ENCODE data around the gene PPP1R12B. TPM values are rescaled to one million over a fixed set of nuclear protein-coding genes. Genes with fewer than 3 reads are reported as not detected.
"Not testable (repeated sequence)": the region's sequence is repeated elsewhere in the genome, so short reads cannot be mapped to it uniquely, and the experiment has no call there.

Gene PPP1R12B
- total RNA-seq, 1 donor from 2014 or later: 21.8 TPM

DNA sequence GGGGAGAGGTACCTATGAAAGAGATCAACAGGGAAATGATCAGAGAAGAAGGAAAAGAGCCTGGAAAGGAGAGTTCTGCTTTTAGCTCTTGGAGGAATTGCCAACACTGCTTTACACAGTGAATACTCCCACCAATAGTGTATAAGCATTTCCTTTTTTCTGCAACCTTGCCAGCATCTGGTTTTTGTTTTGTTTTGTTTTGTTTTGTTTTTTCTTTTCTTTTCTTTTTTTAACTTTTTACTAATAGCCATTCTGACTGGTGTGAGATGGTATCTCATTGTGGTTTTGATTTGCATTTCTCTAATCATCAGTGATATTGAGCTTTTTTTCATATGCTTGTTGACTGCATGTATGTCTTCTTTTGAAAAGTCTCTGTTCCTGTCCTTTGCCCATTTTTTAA is 165.4 kb downstream of the PPP1R12B start:
- not testable (repeated sequence) for H3K36me3 Mint-ChIP-seq; H3K4me3 ChIP-seq; H3K4me2 ChIP-seq; H3K4me3 Mint-ChIP-seq; H4K20me1 ChIP-seq (ENCODE audit: low read depth); H3K79me2 ChIP-seq (ENCODE audit: low read depth); H3K4me1 Mint-ChIP-seq; H3K27ac ChIP-seq; H3F3A ChIP-seq (ENCODE audit: low read depth); H3K27ac Mint-ChIP-seq; DNase-seq (ENCODE audit: low spot score); H3K4me1 ChIP-seq; H3K27me3 ChIP-seq; H3K9me3 Mint-ChIP-seq; H3K27me3 Mint-ChIP-seq (ENCODE audit: insufficient read depth, low read depth); H3K9ac ChIP-seq; H2AFZ ChIP-seq (replicated peaks); H3K9me3 ChIP-seq (ENCODE audit: low read depth); H3K36me3 ChIP-seq

DNA sequence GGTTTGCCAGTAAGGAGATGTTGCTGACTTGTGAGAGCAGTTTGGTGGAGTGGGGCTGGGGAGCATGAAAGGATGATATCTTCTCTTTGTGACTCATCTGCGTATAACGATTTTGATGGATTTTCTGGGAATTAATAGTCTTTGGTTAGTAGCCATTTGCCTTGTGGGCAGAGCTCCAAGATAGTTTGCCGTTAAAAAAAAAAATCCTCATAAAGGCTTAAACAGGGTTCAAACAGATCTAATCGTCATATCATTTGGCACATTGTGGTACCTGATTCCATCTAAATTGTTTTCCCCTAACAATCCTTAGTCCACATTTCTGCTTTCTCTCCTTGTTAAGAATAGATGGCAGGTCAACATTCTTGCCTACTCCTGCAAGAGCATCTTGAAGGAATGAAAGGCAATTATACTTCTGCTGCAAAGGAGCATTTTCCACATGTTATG is 168.0 kb downstream of the PPP1R12B start:
- Histone ChIP-seq H3K4me3 (no peak overlapping the region), H3K36me3 (no peaks in the 10 kb centered on the region), H3K27me3 (no peaks in the 10 kb centered on the region), H3K9ac (no peak overlapping the region), H3K4me2 (no peak overlapping the region), H3K79me2 (ENCODE audit: low read depth) (no peaks in the 10 kb centered on the region), H3K9me3 (ENCODE audit: low read depth) (no peaks in the 10 kb centered on the region), H3K4me1 (no peaks in the 10 kb centered on the region), H2AFZ (replicated peaks) (no peak overlapping the region), H3F3A (ENCODE audit: low read depth) (no peaks in the 10 kb centered on the region), H3K27ac (no peak overlapping the region), H4K20me1 (ENCODE audit: low read depth) (no peaks in the 10 kb centered on the region)
- no peak for DNase-seq (ENCODE audit: low spot score)
- Mint-ChIP-seq H3K27me3 (ENCODE audit: insufficient read depth, low read depth) (peaks cover 3% of the 10 kb centered on the region), H3K9me3 (no peaks in the 10 kb centered on the region), H3K27ac (no peak overlapping the region), H3K4me1 (no peaks in the 10 kb centered on the region), H3K4me3 (no peak overlapping the region), H3K36me3 (no peaks in the 10 kb centered on the region)
- no peak for TF ChIP-seq EZH2 (IDR thresholded peaks at IDR 0.05)
- TF ChIP-seq EZH2phosphoT487 (IDR thresholded peaks at IDR 0.05): no peak
- TF ChIP-seq, protein P1, sequence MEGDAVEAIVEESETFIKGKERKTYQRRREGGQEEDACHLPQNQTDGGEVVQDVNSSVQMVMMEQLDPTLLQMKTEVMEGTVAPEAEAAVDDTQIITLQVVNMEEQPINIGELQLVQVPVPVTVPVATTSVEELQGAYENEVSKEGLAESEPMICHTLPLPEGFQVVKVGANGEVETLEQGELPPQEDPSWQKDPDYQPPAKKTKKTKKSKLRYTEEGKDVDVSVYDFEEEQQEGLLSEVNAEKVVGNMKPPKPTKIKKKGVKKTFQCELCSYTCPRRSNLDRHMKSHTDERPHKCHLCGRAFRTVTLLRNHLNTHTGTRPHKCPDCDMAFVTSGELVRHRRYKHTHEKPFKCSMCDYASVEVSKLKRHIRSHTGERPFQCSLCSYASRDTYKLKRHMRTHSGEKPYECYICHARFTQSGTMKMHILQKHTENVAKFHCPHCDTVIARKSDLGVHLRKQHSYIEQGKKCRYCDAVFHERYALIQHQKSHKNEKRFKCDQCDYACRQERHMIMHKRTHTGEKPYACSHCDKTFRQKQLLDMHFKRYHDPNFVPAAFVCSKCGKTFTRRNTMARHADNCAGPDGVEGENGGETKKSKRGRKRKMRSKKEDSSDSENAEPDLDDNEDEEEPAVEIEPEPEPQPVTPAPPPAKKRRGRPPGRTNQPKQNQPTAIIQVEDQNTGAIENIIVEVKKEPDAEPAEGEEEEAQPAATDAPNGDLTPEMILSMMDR (IDR thresholded peaks at IDR 0.05): no peak

DNA sequence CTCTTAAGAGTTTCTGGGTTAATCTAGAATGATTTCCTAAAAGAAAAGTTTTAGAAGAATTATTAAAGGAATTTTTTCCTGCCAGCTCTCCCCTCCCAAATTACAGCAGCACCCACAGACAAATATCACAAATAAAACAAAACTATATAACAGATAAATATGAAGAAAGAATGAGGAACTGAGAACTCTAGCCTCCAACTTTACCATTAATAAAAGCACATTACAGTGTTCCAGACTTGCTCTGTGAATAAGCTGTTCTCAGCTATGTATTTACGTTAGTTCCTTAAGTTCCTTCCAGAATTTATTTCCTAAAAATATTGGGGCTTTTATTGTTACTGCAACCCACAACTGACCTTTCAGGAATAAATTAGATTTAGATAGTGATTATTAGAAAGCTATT is 168.6 kb downstream of the PPP1R12B start:
- not testable (repeated sequence) for H3K27me3 ChIP-seq; H3K27me3 Mint-ChIP-seq (ENCODE audit: insufficient read depth, low read depth); H3K27ac Mint-ChIP-seq; H3K27ac ChIP-seq; H3K9me3 Mint-ChIP-seq; H3K36me3 ChIP-seq; H3K4me2 ChIP-seq; H3K4me1 Mint-ChIP-seq; H3K9ac ChIP-seq; H3K4me3 ChIP-seq; H3K4me3 Mint-ChIP-seq; H2AFZ ChIP-seq (replicated peaks); H3K9me3 ChIP-seq (ENCODE audit: low read depth); H3K4me1 ChIP-seq; DNase-seq (ENCODE audit: low spot score); H3K79me2 ChIP-seq (ENCODE audit: low read depth); H4K20me1 ChIP-seq (ENCODE audit: low read depth); H3K36me3 Mint-ChIP-seq; H3F3A ChIP-seq (ENCODE audit: low read depth)

DNA sequence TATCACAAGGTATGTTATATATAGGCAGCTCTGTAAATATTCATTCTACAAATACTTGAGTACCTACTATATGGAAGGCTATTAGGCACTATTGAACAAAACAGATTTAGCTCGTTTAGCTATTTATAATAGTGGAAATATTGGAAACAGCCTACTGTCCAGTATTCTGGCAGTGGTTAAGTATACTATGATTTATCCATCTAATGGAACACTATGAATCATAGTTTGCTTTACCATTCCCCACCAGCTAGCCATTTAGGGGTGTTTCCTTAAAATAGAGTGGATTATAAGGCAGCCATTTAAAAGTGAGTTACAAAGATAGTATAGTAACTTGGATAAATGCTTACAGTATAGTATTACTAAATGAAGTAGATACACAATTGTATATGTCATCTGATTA is 169.7 kb downstream of the PPP1R12B start:
- not testable (repeated sequence) for H3K4me2 ChIP-seq

DNA sequence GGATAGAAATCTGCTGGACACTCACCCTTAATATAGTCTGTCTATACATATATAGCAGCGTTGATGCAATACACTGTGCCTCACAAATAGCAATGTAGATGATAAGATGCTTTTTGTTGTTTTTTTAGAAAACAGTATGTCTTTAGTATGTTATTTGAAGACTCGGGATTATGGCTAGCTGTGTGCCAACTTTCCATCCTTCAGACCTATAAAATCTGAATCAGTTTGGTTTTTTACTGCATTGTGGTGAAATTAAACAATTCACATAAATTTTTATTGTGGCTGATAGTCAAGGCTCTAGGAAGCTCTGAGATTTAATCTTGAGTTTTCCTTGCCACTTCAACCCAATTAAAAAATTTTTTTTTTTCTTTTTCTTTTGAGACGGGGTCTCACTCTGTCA is 170.4 kb downstream of the PPP1R12B start:
- not testable (repeated sequence) for H3K4me2 ChIP-seq; H3K9ac ChIP-seq; H3K4me1 Mint-ChIP-seq; H3K27me3 ChIP-seq; H3K4me3 ChIP-seq; H3K4me3 Mint-ChIP-seq; H2AFZ ChIP-seq (replicated peaks); DNase-seq (ENCODE audit: low spot score); H3K4me1 ChIP-seq; H3K9me3 Mint-ChIP-seq; H3K79me2 ChIP-seq (ENCODE audit: low read depth); H3K27ac Mint-ChIP-seq; H3F3A ChIP-seq (ENCODE audit: low read depth); H3K36me3 ChIP-seq; H4K20me1 ChIP-seq (ENCODE audit: low read depth); H3K27me3 Mint-ChIP-seq (ENCODE audit: insufficient read depth, low read depth); H3K27ac ChIP-seq; H3K36me3 Mint-ChIP-seq; H3K9me3 ChIP-seq (ENCODE audit: low read depth)

More for the DNA sequence above, 169.7 kb downstream of the PPP1R12B start:
- not testable (repeated sequence) for H3K9ac ChIP-seq; H3F3A ChIP-seq (ENCODE audit: low read depth); H3K4me3 ChIP-seq; H3K36me3 Mint-ChIP-seq; DNase-seq (ENCODE audit: low spot score); H3K9me3 ChIP-seq (ENCODE audit: low read depth); H3K27me3 Mint-ChIP-seq (ENCODE audit: insufficient read depth, low read depth); H3K4me1 Mint-ChIP-seq; H3K9me3 Mint-ChIP-seq; H3K4me1 ChIP-seq; H2AFZ ChIP-seq (replicated peaks); H3K4me3 Mint-ChIP-seq; H4K20me1 ChIP-seq (ENCODE audit: low read depth); H3K27ac Mint-ChIP-seq; H3K79me2 ChIP-seq (ENCODE audit: low read depth); H3K27me3 ChIP-seq; H3K27ac ChIP-seq; H3K36me3 ChIP-seq

DNA sequence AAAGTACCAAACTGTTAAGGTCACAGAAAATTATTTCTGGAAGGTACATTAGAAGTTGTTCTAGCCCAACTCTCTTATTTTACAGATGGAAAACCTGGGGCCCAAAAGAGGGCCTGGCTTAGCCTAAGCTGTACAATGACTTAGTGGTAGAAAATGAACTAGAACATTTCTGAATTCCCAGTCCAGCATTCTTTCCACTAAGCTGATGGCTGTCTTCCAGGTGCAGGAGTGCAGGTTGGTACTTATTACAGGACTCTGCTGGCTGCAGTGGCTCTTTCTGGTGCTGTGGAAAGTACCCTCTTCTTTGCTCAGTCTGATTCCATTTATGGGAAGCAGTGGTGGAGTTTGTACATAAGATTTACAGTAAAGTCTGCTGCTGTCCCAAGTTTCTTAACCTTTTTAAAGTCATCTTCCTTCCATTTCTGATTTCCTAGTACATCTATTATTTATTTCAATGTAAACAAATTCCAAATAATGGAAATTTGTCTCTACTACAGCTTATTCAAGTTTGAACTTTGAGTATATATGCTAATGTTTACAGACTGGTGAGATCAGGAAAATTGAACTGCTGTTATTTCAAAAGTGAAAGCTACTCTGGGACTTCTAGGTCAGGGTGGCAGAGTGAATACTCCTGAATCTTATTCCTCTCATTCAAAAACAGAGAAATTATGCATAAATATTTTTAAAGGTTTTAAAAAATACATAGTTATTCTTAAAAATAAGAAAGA is 171.8 kb downstream of the PPP1R12B start:
- not testable (repeated sequence) for DNase-seq (ENCODE audit: low spot score); H3K4me3 Mint-ChIP-seq; H2AFZ ChIP-seq (replicated peaks); H3K4me1 ChIP-seq; H3K4me2 ChIP-seq; H3K27me3 Mint-ChIP-seq (ENCODE audit: insufficient read depth, low read depth); H4K20me1 ChIP-seq (ENCODE audit: low read depth); H3F3A ChIP-seq (ENCODE audit: low read depth); H3K36me3 ChIP-seq; H3K4me3 ChIP-seq; H3K4me1 Mint-ChIP-seq; H3K36me3 Mint-ChIP-seq; H3K9me3 ChIP-seq (ENCODE audit: low read depth); H3K27ac ChIP-seq; H3K79me2 ChIP-seq (ENCODE audit: low read depth); H3K9ac ChIP-seq; H3K27me3 ChIP-seq; H3K27ac Mint-ChIP-seq; H3K9me3 Mint-ChIP-seq

DNA sequence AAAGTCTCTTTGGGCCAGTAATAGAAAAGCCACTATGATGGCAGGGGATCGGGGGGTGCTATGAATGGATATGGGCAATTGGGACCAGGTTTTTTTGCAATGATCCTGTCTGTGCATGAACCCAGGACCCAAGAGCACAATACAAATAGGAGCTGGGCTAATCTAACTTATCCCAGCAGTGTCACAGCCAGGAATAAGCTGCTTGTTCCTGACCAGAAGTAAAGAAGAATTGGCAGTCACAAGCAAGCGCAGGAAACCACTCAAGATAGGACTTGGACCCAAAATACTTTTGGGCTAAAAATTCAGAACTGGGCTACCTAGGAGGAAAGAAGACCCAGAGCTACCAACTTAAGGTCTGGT is 172.3 kb downstream of the PPP1R12B start:
- not testable (repeated sequence) for H3K4me1 Mint-ChIP-seq; H2AFZ ChIP-seq (replicated peaks); H4K20me1 ChIP-seq (ENCODE audit: low read depth); H3K27me3 Mint-ChIP-seq (ENCODE audit: insufficient read depth, low read depth); H3K9ac ChIP-seq; H3K79me2 ChIP-seq (ENCODE audit: low read depth); H3K36me3 ChIP-seq; DNase-seq (ENCODE audit: low spot score); H3K27ac Mint-ChIP-seq; H3K4me3 Mint-ChIP-seq; H3F3A ChIP-seq (ENCODE audit: low read depth); H3K9me3 Mint-ChIP-seq; H3K9me3 ChIP-seq (ENCODE audit: low read depth); H3K36me3 Mint-ChIP-seq; H3K27ac ChIP-seq; H3K4me2 ChIP-seq; H3K4me1 ChIP-seq; H3K27me3 ChIP-seq; H3K4me3 ChIP-seq

Data from neural progenitor cell (in vitro differentiated cells).